SK-N-SH (cell line): Measurements from ENCODE around the gene NANS.

Experiments
- CTCF ChIP-seq: fragments of 200-600 bp; sonication (generic); IDR thresholded peaks from 2 replicates; pipeline ENCODE4 v1.6.1; 2017; ENCODE audit warnings: antibody characterized with exemption, mild to moderate bottlenecking, moderate library complexity
- EP300 ChIP-seq, 2 experiments: IDR thresholded peaks; 2 replicates each; pipeline versions ENCODE4 v1.4.0 to v1.6.1; 2012; ENCODE audit warnings: borderline replicate concordance in 1 of 2, low read depth in 1 of 2, low read length in 1 of 2
- EZH2phosphoT487 ChIP-seq: fragments of 200-600 bp; sonication (generic); IDR thresholded peaks from 2 replicates; pipeline ENCODE4 v1.6.1; 2017; ENCODE audit warnings: low read depth, mixed run types, mild to moderate bottlenecking, antibody characterized with exemption, moderate library complexity, borderline replicate concordance
- FOSL2 ChIP-seq: IDR thresholded peaks from 2 replicates; pipeline ENCODE4 v1.4.0; 2012; ENCODE audit warnings: low read depth, mild to moderate bottlenecking, moderate library complexity, borderline replicate concordance
- FOXM1 ChIP-seq: IDR thresholded peaks from 2 replicates; pipeline ENCODE4 v1.4.0; 2012; ENCODE audit warnings: low read depth, mild to moderate bottlenecking
- GATA2 ChIP-seq: sonication (generic); formaldehyde crosslinking; IDR thresholded peaks from 2 replicates; pipeline ENCODE4 v1.5.0; 2020; ENCODE audit warnings: mild to moderate bottlenecking, missing genetic modification reagents
- POLR2AphosphoS5 ChIP-seq: IDR thresholded peaks from 2 replicates; pipeline ENCODE4 v1.6.1; 2012; ENCODE audit warnings: low read depth, low read length
- RAD21 ChIP-seq: IDR thresholded peaks from 2 replicates; pipeline ENCODE4 v1.6.1; 2012; ENCODE audit warnings: mild to moderate bottlenecking, low read length
- RFX5 ChIP-seq: IDR thresholded peaks from 2 replicates; pipeline ENCODE4 v1.6.1; 2012; ENCODE audit warnings: mild to moderate bottlenecking, improper control_type of control experiment, low read length
- SMC3 ChIP-seq: IDR thresholded peaks from 2 replicates; pipeline ENCODE4 v1.6.1; 2012; ENCODE audit warnings: low read depth, low read length, improper control_type of control experiment
- TEAD4 ChIP-seq: IDR thresholded peaks from 2 replicates; pipeline ENCODE4 v1.4.0; 2012; ENCODE audit warnings: mild to moderate bottlenecking, borderline replicate concordance; ENCODE audit not compliant: insufficient read depth
- USF1 ChIP-seq: IDR thresholded peaks from 2 replicates; pipeline ENCODE4 v1.4.0; 2012; ENCODE audit warnings: low read depth, borderline replicate concordance
- YY1 ChIP-seq: IDR thresholded peaks from 2 replicates; pipeline ENCODE4 v1.4.0; 2012; ENCODE audit warnings: low read depth, mild to moderate bottlenecking

GRCh38 chr9:98009936-98010335 is 46.6 kb upstream of the NANS start:
- TF ChIP-seq SMC3 (no peak), USF1 (no peak), CTCF (no peak), FOXM1 (no peak), EZH2phosphoT487 (no peak), TEAD4 (no peak), GATA2 (no peak), RFX5 (no peak), POLR2AphosphoS5 (no peak), YY1 (no peak), FOSL2 (no peak), EP300 (IDR thresholded peaks at IDR 0.05; ENCODE audit: borderline replicate concordance in 1 of 2, low read depth in 1 of 2, low read length in 1 of 2) (no peak), RAD21 (no peak)
